ENCODE measurements around the gene IL12RB1.
A peak's percentile ranks its signal among the peaks of the same experiment; 100 is the strongest.

Gene IL12RB1

DNA sequence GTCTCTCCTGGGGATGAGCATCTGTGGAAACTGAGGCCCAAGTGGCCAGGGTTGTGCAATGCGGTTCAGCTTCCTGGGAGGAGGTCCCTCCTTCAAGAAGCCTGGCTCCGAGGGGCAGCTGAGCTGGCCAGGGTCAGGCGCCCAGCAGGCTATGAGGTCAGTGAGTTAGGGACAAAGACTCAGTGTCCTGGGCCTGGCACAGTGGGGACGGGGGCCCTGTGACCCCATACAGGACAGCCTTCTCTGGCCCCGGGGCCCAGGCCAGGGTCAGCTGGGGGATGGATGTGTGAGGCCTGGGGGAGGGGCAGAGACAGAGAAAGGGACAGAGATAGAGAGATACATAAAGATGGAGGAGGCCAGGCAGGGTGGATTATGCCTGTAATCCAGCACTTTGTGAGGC is 3.0 kb upstream of the IL12RB1 start:
- DNase-seq (ENCODE audit: low spot score), result peak; percentile 96

DNA sequence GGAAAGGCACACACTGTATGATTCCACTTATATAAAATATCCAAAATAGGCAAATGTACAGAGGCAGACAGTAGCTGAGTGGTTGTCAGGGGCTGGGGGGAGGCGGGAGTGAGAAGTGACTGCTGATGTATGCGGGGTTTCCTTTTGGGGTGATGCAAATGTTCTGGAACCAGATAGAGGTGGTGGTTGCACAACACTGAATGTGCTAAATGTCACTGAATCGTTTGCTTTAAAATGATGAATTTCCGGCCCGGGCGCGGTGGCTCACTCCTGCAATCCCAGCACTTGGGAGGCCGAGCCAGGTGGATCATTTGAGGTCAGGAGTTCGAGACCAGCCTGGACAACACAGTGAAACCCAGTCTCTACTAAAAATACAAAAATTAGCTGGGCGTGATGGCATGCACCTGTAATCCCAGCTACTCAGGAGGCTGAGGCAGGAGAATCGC is 2.4 kb upstream of the IL12RB1 start:
- DNase-seq (ENCODE audit: low spot score), result peak; percentile 63

DNA sequence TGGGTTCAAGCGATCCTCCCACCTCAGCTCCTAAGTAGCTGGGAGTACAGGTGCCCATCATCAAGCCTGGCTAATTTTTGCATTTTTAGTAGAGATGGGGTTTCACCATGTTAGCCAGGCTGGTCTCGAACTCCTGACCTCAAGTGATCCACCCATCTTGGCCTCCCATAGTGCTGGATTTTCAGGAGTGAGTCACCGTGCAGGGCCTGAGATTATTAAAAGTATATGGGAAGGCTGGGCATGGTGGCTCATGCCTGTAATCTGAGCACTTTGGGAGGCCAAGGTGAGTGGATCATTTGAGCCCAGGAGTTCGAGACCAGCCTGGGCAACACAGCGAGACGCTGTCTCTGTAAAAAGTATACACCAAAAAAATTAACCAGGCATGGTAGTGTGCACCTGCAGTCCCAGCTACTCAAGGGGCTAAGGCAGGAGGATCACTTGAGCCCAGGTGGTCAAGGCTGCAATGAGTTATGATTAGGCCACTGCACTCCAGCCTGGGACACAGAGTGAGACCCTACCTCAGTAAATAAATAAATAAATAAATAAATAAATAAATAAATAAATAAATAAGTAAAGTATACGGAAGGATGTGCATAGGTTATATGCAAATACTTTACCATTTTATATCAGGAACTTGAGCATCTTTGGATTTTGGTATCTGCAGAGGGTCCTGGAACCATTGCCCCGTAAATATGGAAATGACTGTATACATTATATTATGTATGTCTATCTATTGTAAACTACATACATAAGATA is 854 bp downstream of the IL12RB1 start:
- DNase-seq (ENCODE audit: low spot score), result no peak

DNA sequence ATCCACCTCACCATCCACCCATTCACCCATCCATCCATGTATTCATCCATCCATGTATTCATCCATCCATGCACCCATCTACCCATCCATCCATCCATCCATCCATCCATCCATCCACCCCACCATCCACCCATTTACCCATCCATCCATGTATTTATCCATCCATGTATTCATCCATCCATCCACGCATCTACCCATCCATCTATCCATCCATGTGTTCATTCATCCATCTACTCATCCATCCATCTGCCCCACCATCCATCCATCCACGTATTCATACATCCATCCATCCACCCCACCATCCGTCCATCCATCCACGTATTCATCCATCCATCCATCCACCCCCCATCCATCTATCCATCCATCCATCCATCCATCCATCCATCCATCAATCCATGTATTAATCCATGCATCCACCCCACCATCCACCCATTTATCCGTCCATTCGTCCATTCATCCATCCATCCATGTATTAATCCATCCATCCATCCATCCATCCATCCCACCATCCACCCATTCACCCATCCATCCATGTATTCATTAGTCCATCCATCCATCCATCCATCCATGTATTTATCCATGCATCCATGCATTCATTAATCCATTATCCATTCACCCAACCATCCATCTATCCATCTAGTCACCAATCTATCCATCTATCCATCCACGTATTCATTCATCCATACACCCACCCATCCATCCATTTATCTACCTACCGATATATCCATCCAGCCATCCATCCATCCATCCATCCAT is 2.6 kb downstream of the IL12RB1 start:
- no peak for DNase-seq (ENCODE audit: low spot score)

DNA sequence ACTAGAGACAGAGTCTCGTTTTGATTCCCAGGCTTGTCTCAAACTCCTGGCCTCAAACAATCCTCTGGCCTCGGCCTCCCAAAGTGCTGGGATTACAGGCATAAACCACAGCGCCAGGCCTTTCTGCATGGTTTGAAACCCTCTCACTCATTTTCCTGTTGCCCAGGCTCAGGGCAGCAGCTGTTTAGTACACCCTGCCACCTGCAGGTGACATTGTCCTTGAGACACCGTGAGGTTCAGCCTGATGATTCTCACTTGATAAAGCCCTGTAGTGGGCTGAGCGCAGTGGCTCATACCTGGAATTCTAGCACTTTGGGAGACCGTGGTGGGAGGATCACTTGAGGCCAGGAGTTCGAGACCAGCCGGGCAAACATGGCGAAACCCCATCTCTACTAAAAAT is 12.5 kb downstream of the IL12RB1 start:
- no peak for DNase-seq (ENCODE audit: low spot score)

DNA sequence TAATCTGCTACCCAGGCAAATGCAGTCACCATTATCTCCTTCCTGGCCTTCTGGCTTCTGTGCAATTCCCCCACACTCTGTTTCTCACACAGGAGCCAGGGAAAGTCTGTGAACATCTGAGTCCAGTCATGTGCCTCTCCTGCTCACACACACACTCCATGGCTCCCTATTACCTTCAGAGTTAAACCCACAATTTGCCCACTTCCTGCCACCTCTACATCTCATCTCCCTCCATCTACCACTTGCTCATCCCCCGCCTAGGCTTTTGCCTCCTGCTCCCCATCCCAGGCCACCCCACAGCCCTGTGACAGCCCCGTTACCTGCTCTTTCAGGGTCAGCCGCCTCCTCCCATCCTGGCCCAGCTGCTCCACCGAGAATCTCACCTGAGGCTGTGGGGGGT is 13.5 kb downstream of the IL12RB1 start:
- no peak for DNase-seq (ENCODE audit: low spot score)

DNA sequence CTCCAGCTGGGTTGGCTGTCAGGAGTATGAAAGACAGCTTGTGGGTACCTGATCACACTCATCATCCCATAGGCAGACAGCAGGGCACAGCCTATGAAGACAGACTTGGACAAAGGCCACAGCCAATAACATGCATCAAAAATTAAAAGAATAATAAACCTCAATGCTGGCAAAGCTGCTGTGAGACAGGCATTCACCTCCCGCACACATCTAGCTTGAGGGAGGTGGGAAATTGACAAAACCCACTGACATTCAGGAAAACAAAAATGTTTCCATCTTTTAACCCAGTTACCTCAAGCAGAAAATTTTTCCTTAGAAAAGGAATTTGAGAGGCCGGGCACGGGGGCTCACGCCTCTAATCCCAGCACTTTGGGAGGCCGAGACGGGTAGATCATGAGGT is 14.4 kb downstream of the IL12RB1 start:
- DNase-seq (ENCODE audit: low spot score), result no peak

DNA sequence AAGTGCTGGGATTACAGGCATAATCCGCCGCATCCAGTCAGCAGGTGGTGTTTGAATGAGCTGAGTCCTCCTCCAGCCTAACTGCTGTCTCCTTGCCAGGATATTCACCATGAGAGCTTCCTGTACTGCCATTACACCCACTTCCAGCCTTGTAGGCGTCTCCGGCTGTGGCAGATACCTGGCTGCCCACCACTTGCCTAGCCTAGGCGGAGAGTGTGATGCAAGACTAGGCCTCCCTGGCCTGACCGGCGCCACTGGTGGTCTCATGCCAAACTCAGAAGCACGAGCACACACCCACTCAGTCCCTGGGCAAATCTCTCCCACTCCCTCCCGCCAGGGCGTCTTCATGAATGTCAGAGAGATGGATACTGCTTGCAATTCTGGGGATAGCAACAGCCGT is 16.6 kb downstream of the IL12RB1 start:
- DNase-seq (ENCODE audit: low spot score), result peak; percentile 62

DNA sequence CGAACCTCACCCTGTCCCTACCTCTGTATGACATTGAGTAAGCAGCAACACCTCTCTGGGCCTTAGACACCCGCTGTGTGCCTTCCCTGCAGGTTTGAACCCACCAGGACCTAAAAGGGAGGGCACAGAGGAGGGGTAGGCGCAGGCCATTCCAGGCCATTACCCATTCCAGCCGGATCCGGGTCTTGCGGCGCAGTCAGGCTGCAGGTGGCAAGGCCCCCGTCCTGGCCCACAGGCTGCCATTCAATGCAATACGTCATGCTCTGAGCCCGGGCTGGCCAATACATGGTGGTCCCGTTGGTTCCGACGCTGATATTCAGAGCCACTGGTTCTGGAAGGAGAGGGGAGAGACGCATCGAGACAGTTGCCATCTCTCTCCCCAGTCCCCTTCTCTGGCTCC is 17.4 kb downstream of the IL12RB1 start:
- DNase-seq (ENCODE audit: low spot score), result no peak

DNA sequence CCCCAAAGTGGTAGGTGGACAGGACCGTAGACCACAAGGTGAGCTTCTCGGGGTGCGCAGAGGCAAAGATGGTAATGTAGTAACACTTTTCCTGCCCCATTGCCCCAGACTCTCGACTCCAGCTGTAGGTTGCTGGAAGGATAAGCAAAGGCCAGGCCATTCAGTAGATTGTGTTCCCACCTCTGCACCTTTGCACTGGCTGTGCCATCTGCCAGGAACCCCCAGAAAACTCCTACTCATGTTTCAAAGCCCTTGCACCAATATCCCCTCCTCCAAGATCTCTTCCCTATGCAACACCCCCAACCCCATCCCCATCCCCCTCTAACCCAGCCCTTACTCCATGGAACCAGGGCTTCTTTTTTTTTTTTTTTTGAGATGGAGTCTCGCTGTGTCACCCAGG is 18.3 kb downstream of the IL12RB1 start:
- DNase-seq (ENCODE audit: low spot score), result no peak

DNA sequence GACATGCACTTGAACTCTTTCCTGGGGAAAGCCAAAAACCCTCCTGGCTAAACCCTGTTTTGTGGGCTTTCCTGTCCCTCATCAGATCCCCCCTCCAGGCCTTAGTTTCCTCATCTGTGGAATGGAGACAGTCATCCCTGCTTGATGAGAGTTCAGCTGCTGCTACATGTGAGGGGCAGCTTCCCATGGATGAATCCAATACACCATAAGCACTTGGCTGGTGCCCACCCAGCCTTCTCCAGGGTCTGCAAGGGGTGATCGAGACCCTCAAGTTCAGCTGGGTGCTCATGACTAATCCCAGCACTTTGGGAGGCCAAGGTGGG is 21.6 kb downstream of the IL12RB1 start:
- DNase-seq (ENCODE audit: low spot score), result no peak

DNA sequence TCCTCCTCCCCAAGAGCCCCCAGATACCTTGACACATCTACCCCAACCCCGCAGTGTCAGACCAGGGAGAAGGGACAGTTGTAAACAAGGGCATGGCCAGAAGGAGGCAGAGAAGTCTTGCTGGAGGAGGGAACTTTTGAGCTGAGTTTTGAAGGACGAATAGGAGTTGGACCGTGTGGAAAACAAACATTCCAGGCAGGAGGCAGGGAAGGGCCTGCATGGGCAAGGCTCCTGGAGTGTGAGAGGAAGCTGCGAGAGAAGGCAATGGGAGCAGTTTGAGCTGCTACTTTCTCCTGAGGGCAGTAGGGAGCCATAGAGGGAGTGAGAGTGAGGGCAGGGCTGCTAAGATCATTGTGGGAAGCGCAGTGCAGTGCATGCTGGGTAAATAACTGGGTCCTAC is 23.3 kb downstream of the IL12RB1 start:
- no peak for DNase-seq (ENCODE audit: low spot score)

DNA sequence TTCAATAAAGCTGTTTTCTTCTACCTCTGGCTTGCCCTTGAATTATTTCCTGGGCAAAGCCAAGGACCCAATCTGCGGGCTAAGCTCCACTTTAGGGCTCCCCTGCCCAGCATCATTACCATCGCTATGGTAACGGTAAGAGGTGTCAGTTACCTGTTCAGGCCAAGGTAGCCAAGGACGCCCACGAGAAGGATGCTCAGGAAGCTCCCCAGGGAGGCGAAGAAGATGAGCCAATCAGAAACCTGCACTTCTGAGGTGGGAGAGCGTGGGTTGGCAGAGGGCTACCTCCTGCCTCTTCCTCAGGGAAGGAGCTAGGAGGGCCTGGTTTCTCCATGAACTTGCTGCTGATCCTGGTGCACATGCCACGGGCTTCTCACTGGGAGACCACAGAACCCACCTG is 24.7 kb downstream of the IL12RB1 start:
- no peak for DNase-seq (ENCODE audit: low spot score)

DNA sequence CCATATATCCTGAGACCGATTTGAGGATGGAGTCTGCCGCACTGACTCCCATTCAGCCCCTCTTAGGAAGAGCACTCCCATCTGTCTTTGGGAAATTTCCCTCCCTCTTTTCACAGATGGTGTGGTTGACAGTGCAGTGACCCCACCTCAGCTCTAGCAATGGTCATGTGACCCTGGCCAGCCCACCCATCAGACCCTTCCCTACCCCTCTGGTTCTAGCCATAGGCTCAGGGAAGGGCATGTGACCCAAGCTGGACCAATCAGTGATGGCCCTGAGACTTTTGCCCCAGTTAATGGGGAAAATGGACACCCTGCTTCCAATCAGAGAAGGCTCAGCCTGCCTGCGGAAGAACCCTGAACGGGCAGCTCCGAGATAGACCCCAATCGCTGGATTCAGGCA is 26.3 kb downstream of the IL12RB1 start:
- DNase-seq (ENCODE audit: low spot score), result no peak

DNA sequence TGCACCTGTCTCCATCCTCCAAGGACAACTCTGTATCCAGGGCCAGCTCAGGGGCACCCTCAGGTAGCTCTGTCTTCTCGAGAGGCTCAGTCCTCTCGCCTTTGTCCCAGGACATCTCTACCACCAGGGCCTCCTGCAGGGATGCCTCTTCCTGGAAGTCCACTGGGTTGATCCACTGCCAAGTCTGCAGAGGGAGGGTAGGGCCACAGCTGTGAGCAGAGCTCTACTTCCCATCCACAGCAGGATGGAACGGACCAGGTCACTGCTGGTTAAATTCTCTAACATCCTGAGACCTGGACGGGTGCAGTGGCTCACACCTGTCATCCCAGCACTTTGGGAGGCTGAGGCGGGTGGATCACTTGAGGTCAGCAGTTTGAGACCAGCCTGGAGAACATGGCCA is 26.8 kb downstream of the IL12RB1 start:
- no peak for DNase-seq (ENCODE audit: low spot score)

DNA sequence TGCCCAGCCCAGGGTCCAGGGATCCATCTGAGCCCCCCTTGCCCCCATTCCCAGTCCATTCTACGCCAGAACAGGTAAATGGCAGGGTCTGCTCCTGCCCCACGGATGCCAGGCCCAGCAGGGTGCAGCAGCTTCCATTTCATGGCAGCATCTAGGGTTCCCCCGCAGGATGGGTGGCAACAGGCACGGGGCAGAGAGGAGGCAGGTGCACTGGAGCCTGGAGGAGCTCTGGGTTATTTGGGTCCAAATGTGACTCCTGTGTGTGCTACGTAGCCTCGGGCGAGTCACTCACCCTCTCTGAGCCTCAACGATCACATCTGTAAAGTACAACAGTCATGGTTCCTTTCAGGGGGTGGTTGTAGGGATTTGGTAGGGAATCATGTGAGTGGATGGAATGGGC is 27.4 kb downstream of the IL12RB1 start:
- DNase-seq (ENCODE audit: low spot score), result no peak

DNA sequence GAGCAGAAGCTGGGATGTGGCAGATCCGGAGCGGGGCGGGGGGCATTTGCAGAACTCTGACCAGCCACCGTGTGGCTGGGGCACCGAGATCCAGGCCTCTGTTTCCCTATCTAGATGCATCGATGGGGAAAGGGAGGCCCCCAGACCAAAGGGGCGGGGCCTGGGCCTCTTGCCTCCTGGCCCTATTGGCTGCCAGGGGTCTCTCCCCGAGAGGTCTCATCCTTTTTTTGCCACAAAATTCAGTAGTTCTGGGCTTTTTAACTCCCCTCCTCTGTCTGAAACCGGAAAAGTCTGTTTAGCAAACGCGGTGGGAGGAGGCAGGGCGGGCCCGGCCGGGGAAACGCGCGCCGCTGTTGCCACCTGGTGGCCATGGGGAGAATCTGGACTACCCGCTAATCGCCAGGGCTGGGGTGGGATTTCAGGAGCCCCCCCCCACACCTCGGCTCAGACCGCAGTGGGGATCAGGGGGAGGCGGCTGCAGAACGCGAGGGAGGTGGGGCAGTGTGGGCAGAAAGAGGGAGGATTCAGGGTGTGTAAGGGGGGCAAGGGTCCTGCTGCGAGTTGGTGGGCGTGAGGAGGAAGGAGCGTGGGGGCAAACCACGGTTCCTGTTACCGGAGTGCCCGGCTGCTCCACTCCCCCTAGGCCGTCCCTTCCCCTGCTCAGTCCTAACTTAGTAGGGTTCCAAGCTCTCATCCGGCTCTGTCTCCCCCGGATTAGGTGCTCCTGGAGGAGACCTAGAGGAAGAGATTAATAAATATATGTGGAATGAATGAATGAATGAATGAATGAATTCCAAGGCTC is 28.3 kb downstream of the IL12RB1 start:
- peak; percentile 89 for DNase-seq (ENCODE audit: low spot score)

DNA sequence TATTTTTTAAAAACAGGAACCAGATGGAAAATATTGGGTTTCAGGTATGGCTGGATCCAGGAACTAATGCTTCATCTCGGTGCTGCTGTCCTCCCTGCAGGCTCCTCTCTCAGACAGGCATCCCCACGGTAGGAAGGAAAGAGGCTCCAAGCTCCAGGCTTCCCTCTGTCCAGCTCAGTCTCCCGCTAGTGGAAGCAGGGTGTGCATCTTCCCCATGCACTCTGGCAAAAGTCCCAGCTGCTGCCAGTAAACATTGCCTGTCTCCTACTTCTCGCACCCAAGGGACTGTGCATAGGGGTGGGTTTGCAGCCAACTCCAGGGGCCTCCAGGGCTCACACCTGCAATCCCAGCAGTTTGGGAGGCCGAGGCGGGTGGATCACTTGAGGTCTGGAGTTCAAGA is 29.2 kb downstream of the IL12RB1 start:
- peak; percentile 87 for DNase-seq (ENCODE audit: low spot score)

DNA sequence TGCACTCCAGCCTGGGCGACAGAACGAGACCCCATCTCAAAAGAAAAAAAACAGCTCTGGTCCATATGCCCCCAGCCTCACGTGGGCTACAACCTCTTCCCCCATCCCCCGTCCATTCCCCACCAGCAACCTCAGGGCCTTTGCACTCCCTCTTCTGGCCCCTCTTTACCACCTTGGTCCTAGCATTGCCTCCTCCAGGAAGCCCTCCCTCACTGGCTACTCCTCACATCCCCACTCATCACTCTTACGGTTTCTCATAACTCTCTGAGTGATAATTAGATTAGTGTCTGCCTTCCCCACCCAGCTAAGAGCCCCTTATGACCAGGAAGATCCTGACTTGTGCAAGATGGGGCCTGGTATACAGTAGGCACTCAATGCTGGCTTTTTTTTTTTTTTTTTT is 30.8 kb downstream of the IL12RB1 start:
- no peak for DNase-seq (ENCODE audit: low spot score)

DNA sequence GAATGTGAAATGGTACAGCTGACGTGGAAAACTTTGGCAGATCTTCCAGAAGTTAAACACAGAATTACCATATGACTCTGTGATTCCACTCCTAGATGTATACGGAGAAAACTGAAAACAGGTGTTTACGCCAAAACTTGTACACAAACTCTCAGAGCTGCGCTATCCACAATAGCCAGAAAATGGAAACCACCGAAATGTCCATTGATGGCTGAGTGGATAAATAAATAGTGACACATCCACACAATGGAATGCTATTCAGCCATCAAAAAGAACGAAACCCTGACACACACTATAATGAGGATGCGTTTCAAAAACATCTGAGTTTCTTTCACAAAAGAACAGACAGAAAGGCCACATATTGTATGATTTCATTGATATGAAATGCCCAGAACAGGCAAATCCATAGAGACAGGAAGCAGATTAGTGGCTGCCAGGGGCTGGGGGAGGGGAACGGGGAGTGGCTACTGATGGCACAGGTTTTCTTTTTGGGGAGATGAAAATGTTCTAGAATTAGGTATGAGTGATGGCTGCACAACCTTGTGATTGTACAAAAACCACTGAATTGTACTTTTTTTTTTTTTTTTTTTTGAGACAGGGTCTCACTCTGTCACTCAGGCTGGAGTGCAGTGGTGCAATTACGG is 33.0 kb downstream of the IL12RB1 start:
- DNase-seq (ENCODE audit: low spot score), result no peak

DNA sequence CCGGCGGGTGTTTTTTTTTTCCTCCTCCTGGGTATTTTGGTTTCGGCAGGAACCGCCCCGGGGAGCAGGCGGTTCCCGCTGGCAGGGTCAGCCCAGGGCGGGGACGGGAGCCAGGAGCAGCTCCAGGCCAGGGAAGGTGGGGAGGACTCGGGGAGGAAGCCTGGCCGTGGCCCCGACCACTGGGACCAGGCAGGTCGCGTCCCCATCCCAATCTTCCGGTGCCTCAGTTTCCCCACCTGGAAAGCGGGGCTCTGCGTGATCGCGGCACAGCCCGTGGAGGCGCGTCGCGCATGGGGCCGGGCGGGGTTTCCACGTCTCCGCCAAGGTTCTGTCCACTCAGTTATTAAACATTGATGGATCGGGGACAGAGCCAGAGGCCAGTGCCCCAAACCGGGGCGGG is 34.8 kb downstream of the IL12RB1 start:
- no peak for DNase-seq (ENCODE audit: low spot score)

DNA sequence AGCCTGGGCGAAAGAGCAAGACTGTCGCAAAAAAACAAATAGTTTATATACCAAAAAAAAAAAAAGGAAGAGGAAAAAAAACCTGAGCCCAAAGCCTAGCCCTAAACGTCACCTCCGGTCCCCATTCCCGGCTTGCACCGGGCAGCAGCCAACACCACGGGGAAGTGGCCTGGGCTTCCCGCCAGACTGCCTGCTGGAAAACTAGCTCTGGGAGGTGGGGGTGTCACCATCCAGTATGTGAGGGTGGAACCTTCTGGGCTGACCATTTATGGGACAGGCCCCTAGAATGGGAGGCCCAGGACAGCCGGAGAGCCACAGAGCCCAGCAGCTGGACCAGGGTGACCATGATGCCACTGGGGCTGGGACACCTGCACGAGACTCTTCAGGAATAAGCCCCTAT is 37.3 kb downstream of the IL12RB1 start:
- peak; percentile 76 for DNase-seq (ENCODE audit: low spot score)
